H1 (cell line): Measurements from ENCODE around the gene ZC3H12C. TPM values are rescaled to one million over a fixed set of nuclear protein-coding genes. Genes with fewer than 3 reads are reported as not detected.

Experiments
- CTCF ChIA-PET: fragments of 300-600 bp; sonication (Branson Sonifier 250); formaldehyde crosslinking; loops from one replicate; lab custom pipeline; 2021; ENCODE audit not compliant: partially characterized antibody; lab: Charles Lee
- POLR2A ChIA-PET: fragments of 300-600 bp; sonication (Branson Sonifier 250); formaldehyde crosslinking; loops from one replicate; lab custom pipeline; 2021; ENCODE audit warnings: inconsistent platforms; ENCODE audit not compliant: partially characterized antibody; lab: Charles Lee
- DNase-seq, 2 experiments: peaks; one replicate each; pipeline versions ENCODE4 v3.0.0 to v3.0.0-alpha.2; 2010 to 2022; ENCODE audit warnings: low spot score in 2 of 2, low read depth in 1 of 2, mixed read lengths in 1 of 2
- FAIRE-seq: peaks from 2 replicates; lab custom pipeline; 2011; peaks lifted over from hg19 to GRCh38; lab: Jason Lieb, UNC
- H2AFZ ChIP-seq: 2 replicates; pipeline ENCODE4 v1.8.1; 2012; ENCODE audit warnings: low read length, inconsistent platforms
- H2AK5ac ChIP-seq: 2 replicates; pipeline ENCODE4 v1.6.1; 2013; ENCODE audit warnings: low read depth, low read length
- H2BK120ac ChIP-seq: replicated peaks from 2 replicates; pipeline ENCODE3; 2013; ENCODE audit warnings: low read depth, low read length, inconsistent platforms
- H2BK12ac ChIP-seq: 2 replicates; pipeline ENCODE4 v1.6.1; 2013; ENCODE audit warnings: low read depth, low read length
- H2BK15ac ChIP-seq: 2 replicates; pipeline ENCODE4 v1.6.1; 2013; ENCODE audit warnings: low read length
- H2BK20ac ChIP-seq: 2 replicates; pipeline ENCODE4 v1.6.1; 2013; ENCODE audit warnings: low read length
- H2BK5ac ChIP-seq: 2 replicates; pipeline ENCODE4 v1.6.1; 2013; ENCODE audit warnings: low read depth, low read length
- H3K14ac ChIP-seq: 2 replicates; pipeline ENCODE4 v1.6.1; 2013; ENCODE audit warnings: inconsistent platforms; ENCODE audit not compliant: insufficient read length
- H3K18ac ChIP-seq: 2 replicates; pipeline ENCODE4 v1.6.1; 2013; ENCODE audit warnings: low read length; ENCODE audit errors: extremely low read depth
- H3K23ac ChIP-seq: 2 replicates; pipeline ENCODE4 v1.6.1; 2013; ENCODE audit warnings: inconsistent platforms; ENCODE audit not compliant: insufficient read length
- H3K23me2 ChIP-seq: 2 replicates; pipeline ENCODE4 v1.6.1; 2013; ENCODE audit warnings: low read depth, low read length
- H3K27ac ChIP-seq: 2 replicates; pipeline ENCODE4 v1.6.1; 2011; ENCODE audit warnings: low read depth, low read length, inconsistent platforms
- H3K27me3 ChIP-seq, 4 experiments: replicated peaks in 1 of 4; 1 replicate in 1 of 4; 2 replicates in 3 of 4; pipeline versions ENCODE4 v1.6.1 to v1.8.1; 2011 to 2013; ENCODE audit warnings: low read length in 3 of 4, mild to moderate bottlenecking in 3 of 4, inconsistent platforms in 2 of 4, mixed read lengths in 2 of 4, moderate library complexity in 1 of 4; ENCODE audit not compliant: control insufficient read depth in 3 of 4, insufficient read depth in 3 of 4; ENCODE audit errors: extremely low read depth in 1 of 4
- H3K36me3 ChIP-seq, 4 experiments: 2 replicates each; pipeline versions ENCODE4 v1.6.1 to v1.8.1; 2011 to 2013; ENCODE audit warnings: mild to moderate bottlenecking in 4 of 4, low read length in 3 of 4, moderate library complexity in 2 of 4, control low read depth in 1 of 4, inconsistent platforms in 1 of 4; ENCODE audit not compliant: insufficient read depth in 4 of 4, control insufficient read depth in 2 of 4
- H3K4ac ChIP-seq: replicated peaks from 2 replicates; pipeline ENCODE3; 2013; ENCODE audit warnings: low read length, low read depth, mixed read lengths, inconsistent platforms; ENCODE audit not compliant: insufficient read length
- H3K4me1 ChIP-seq, 4 experiments: replicated peaks in 1 of 4; 1 replicate in 1 of 4; 2 replicates in 3 of 4; pipeline versions ENCODE4 v1.6.1 to v1.8.1; 2011 to 2013; ENCODE audit warnings: low read length in 3 of 4, inconsistent platforms in 2 of 4, mixed read lengths in 1 of 4; ENCODE audit not compliant: insufficient read depth in 4 of 4, control insufficient read depth in 3 of 4
- H3K4me2 ChIP-seq, 2 experiments: 2 replicates each; pipeline versions ENCODE4 v1.6.1 to v1.8.1; 2011 to 2013; ENCODE audit warnings: low read depth in 2 of 2, low read length in 2 of 2, control low read depth in 1 of 2, inconsistent platforms in 1 of 2, mild to moderate bottlenecking in 1 of 2; ENCODE audit not compliant: insufficient read depth in 1 of 2
- H3K4me3 ChIP-seq, 4 experiments: fragments of 200-600, 300-600 bp in 1 of 4; sonication (generic), shearing (Covaris generic), sonication (Bioruptor Twin) in 1 of 4; 2 replicates each; pipeline versions ENCODE4 v1.5.1 to v1.8.1; 2011 to 2016; ENCODE audit warnings: low read length in 4 of 4, low read depth in 3 of 4, control low read depth in 2 of 4, inconsistent platforms in 2 of 4, mild to moderate bottlenecking in 2 of 4, mixed read lengths in 1 of 4, moderate library complexity in 1 of 4; ENCODE audit not compliant: insufficient read depth in 2 of 4; ENCODE audit errors: extremely low read depth in 1 of 4
- H3K56ac ChIP-seq: replicated peaks from 2 replicates; pipeline ENCODE3; 2013; ENCODE audit warnings: low read depth, mild to moderate bottlenecking, mixed read lengths, low read length, inconsistent platforms; ENCODE audit not compliant: insufficient read length
- H3K79me1 ChIP-seq: 2 replicates; pipeline ENCODE4 v1.6.1; 2013; ENCODE audit warnings: low read depth, low read length, control low read depth
- H3K79me2 ChIP-seq, 2 experiments: 2 replicates each; pipeline versions ENCODE4 v1.6.1 to v1.8.1; 2012 to 2013; ENCODE audit warnings: low read length in 2 of 2, mild to moderate bottlenecking in 2 of 2, inconsistent platforms in 1 of 2; ENCODE audit not compliant: insufficient read depth in 2 of 2, control insufficient read depth in 1 of 2
- H3K9ac ChIP-seq, 4 experiments: replicated peaks in 1 of 4; 1 replicate in 1 of 4; 2 replicates in 3 of 4; pipeline versions ENCODE4 v1.6.1 to v1.8.1; 2011 to 2013; ENCODE audit warnings: low read depth in 3 of 4, low read length in 3 of 4, control low read depth in 2 of 4, mild to moderate bottlenecking in 2 of 4, moderate library complexity in 2 of 4, inconsistent platforms in 1 of 4; ENCODE audit errors: extremely low read depth in 1 of 4
- H3K9me3 ChIP-seq, 2 experiments: 2 replicates each; pipeline versions ENCODE4 v1.6.1 to v1.8.1; 2012 to 2013; ENCODE audit warnings: mild to moderate bottlenecking in 2 of 2, moderate library complexity in 2 of 2, control low read depth in 1 of 2, inconsistent platforms in 1 of 2, low read depth in 1 of 2, low read length in 1 of 2, mixed read lengths in 1 of 2; ENCODE audit not compliant: insufficient read depth in 2 of 2
- H4K20me1 ChIP-seq, 2 experiments: replicated peaks in 1 of 2; 2 replicates each; pipeline versions ENCODE3 to v1.8.1; 2011 to 2013; ENCODE audit warnings: inconsistent platforms in 2 of 2, low read length in 2 of 2, mild to moderate bottlenecking in 1 of 2; ENCODE audit not compliant: insufficient read depth in 2 of 2, control insufficient read depth in 1 of 2
- H4K5ac ChIP-seq: 2 replicates; pipeline ENCODE4 v1.6.1; 2013; ENCODE audit warnings: low read length, low read depth, mixed read lengths, inconsistent platforms; ENCODE audit not compliant: insufficient read length
- H4K8ac ChIP-seq: 2 replicates; pipeline ENCODE4 v1.8.0; 2013; ENCODE audit warnings: mild to moderate bottlenecking, moderate library complexity, low read length, inconsistent platforms; ENCODE audit not compliant: insufficient read depth; ENCODE audit errors: extremely low read depth
- H4K91ac ChIP-seq: replicated peaks from 2 replicates; pipeline ENCODE3; 2013; ENCODE audit warnings: low read length, mixed read lengths, inconsistent platforms; ENCODE audit not compliant: insufficient read length
- BRCA1 ChIP-seq: IDR thresholded peaks from 2 replicates; pipeline ENCODE4 v1.6.1; 2012; ENCODE audit warnings: low read depth, low read length, improper control_type of control experiment
- CHD2 ChIP-seq: IDR thresholded peaks from 2 replicates; pipeline ENCODE4 v1.6.1; 2012; ENCODE audit warnings: low read length, improper control_type of control experiment
- FOSL1 ChIP-seq: IDR thresholded peaks from 2 replicates; pipeline ENCODE4 v1.6.1; 2011; ENCODE audit warnings: mild to moderate bottlenecking, low read depth, low read length, moderate library complexity; ENCODE audit not compliant: insufficient read depth
- GTF2F1 ChIP-seq: IDR thresholded peaks from 2 replicates; pipeline ENCODE4 v1.6.1; 2012; ENCODE audit warnings: low read depth, low read length, improper control_type of control experiment, borderline replicate concordance
- HDAC2 ChIP-seq, 2 experiments: fragments of 300-600 bp in 1 of 2; sonication (generic) in 1 of 2; IDR thresholded peaks; 2 replicates each; pipeline ENCODE4 v1.6.1; 2011 to 2012; ENCODE audit warnings: low read depth in 2 of 2, low read length in 2 of 2, mild to moderate bottlenecking in 2 of 2, moderate library complexity in 2 of 2, borderline replicate concordance in 1 of 2, inconsistent platforms in 1 of 2
- JUND ChIP-seq: IDR thresholded peaks from 2 replicates; pipeline ENCODE4 v1.6.1; 2011; ENCODE audit warnings: mild to moderate bottlenecking, improper control_type of control experiment, low read length
- KDM5A ChIP-seq: fragments of 200-600 bp; IDR thresholded peaks from 2 replicates; pipeline ENCODE4 v1.7.1; 2012; ENCODE audit warnings: mild to moderate bottlenecking, low read length, inconsistent platforms, mixed read lengths
- MAFK ChIP-seq: IDR thresholded peaks from 2 replicates; pipeline ENCODE4 v1.6.1; 2012; ENCODE audit warnings: low read depth, mild to moderate bottlenecking, improper control_type of control experiment, low read length
- NANOG ChIP-seq: IDR thresholded peaks from 2 replicates; pipeline ENCODE4 v1.6.1; 2011; ENCODE audit warnings: low read length, low read depth, mild to moderate bottlenecking, inconsistent platforms; ENCODE audit not compliant: insufficient read depth, poor library complexity, severe bottlenecking
- RNF2 ChIP-seq: fragments of 200-900, 300-1000 bp; sonication (generic); IDR thresholded peaks from 2 replicates; pipeline ENCODE4 v1.7.1; 2016; ENCODE audit warnings: borderline replicate concordance, low read depth, mild to moderate bottlenecking, antibody characterized with exemption, low read length; ENCODE audit not compliant: poor library complexity, severe bottlenecking; ENCODE audit errors: missing control alignments
- RXRA ChIP-seq: IDR thresholded peaks from 2 replicates; pipeline ENCODE4 v1.6.1; 2011; ENCODE audit warnings: low read depth, mild to moderate bottlenecking, low read length, moderate library complexity; ENCODE audit not compliant: insufficient read depth
- TAF1 ChIP-seq: IDR thresholded peaks from 2 replicates; pipeline ENCODE4 v1.6.1; 2011; ENCODE audit warnings: mild to moderate bottlenecking, low read depth, low read length
- TAF7 ChIP-seq: optimal IDR thresholded peaks from 2 replicates; pipeline ENCODE3; 2011; ENCODE audit warnings: low read depth, mild to moderate bottlenecking, inconsistent platforms, low read length, moderate library complexity, borderline replicate concordance
- WGBS, 2 experiments: shearing (Covaris generic) in 1 of 2; methylation state at CpG; one replicate each; pipeline versions ENCODE4 v1.1.6 to v1.1.7; 2013 to 2015; ENCODE audit warnings: low lambda C conversion rate in 2 of 2, mixed read lengths in 2 of 2, inconsistent platforms in 1 of 2, low coverage in 1 of 2, missing lambda C conversion rate in 1 of 2; ENCODE audit not compliant: insufficient replicate concordance in 2 of 2, insufficient coverage in 1 of 2, insufficient read length in 1 of 2; ENCODE audit errors: extremely low coverage in 1 of 2, missing lambda C conversion rate in 1 of 2; 5-methylcytosine and 5-hydroxymethylcytosine counted together
- polyA plus RNA-seq, 7 experiments: library from polyadenylated mRNA; depleted of rRNA in 3 of 7; stranded (reverse) in 5 of 7; unstranded in 2 of 7; fragments of >200 nt in 5 of 7; fragments of 200-250 nt in 2 of 7; gene quantifications; 1 replicate in 5 of 7; 2 replicates in 1 of 7; 4 replicates in 1 of 7; pipeline versions ENCODE4 v1.2.1 to v1.2.3, GENCODE V29; 2011 to 2013; ENCODE audit warnings: missing spikeins in 2 of 7, mixed read lengths in 2 of 7
- total RNA-seq: library from RNA; stranded (reverse); fragmentation: NEBNext Ultra II Directional; extraction: Animal tissue kit (Norgen Biotek cat#: 25700); gene quantifications from 2 replicates; pipeline ENCODE4 v1.2.1, GENCODE V29; 2021

Gene ZC3H12C
- total and polyA plus RNA-seq, 2 of the 8 experiments (the other 6 are each of a cell fraction or from before 2014, with no cell fraction given), result 2.0 to 2.7 TPM

DNA sequence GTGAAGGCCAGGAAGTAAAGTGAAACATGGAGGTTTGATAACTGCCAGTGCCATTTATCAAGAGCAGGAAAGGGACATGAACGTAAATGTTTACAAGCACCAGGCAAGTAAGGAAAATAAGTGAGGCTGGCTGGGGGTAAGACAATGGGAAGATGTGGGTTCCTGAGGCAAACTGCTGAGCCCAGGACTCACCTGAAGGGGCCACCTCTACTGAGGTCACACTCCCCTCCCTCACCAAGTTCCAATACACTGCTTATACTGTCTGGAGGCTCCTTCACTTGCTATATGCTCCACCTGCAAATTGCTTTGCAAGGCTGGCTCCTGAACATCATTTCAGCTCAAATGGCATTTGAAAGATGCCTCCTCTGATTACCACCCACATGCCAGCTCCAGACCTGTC is 10.3 kb upstream of the ZC3H12C start:
- Histone ChIP-seq H2AFZ (peak overlapping the region; percentile 41; the same call in 1 of the 2 replicates), H2BK15ac (no peak overlapping the region), H3K4me3 (no peak overlapping the region), H4K20me1 (no peaks in the 10 kb centered on the region), H3K79me1 (no peaks in the 10 kb centered on the region), H3K4me2 (no peak overlapping the region), H2BK5ac (no peak overlapping the region), H3K27ac (no peak overlapping the region), H2BK120ac (no peak overlapping the region), H3K79me2 (no peaks in the 10 kb centered on the region), H4K8ac (no peak overlapping the region), H3K4me1 (no peaks in the 10 kb centered on the region), H3K56ac (no peak overlapping the region), H2BK20ac (0 out of 2 replicates have a peak overlapping the region, but pooled peaks have one; percentile 36), H3K23ac (no peak overlapping the region), H3K27me3 (no peaks in the 10 kb centered on the region), H3K9ac (no peak overlapping the region), H3K14ac (no peak overlapping the region), H4K91ac (no peak overlapping the region), H2BK12ac (no peak overlapping the region), H3K9me3 (peaks cover 2 to 5% of the 10 kb centered on the region in 2 experiments; a peak in 3 of 4 replicates), H4K5ac (no peak overlapping the region), H3K18ac (no peak overlapping the region), H3K23me2 (no peaks in the 10 kb centered on the region), H3K4ac (no peak overlapping the region), H2AK5ac (no peak overlapping the region), H3K36me3 (peaks cover 0 to 5% (median 0%) of the 10 kb centered on the region in 4 experiments; a peak in 2 of 8 replicates)
- WGBS, 2 experiments, result 59% methylated on average over 1 of the region's 1 CpG; no CpG with 5 or more reads in 1 of the 2 experiments
- POLR2A ChIA-PET, result interaction anchor here (1.8 kb wide), 1 partner anchor 10 kb away, joined by 7 read pairs; the partner anchor contains the start of gene ZC3H12C
- no peak for FAIRE-seq
- DNase-seq, result no peak
- CTCF ChIA-PET, result interaction anchor here (0.9 to 1.1 kb wide), 3 partner anchors 9 to 1346 kb away, joined by 3 to 4 read pairs (median 3); no protein-coding TSS in a partner anchor
- no peak for TF ChIP-seq BRCA1
- TF ChIP-seq FOSL1, result no peak
- no peak for TF ChIP-seq MAFK
- no peak for TF ChIP-seq HDAC2 (IDR thresholded peaks at IDR 0.05; ENCODE audit: borderline replicate concordance in 1 of 2, low read depth in 2 of 2, low read length in 2 of 2)
- TF ChIP-seq JUND, result no peak
- no peak for TF ChIP-seq RXRA
- TF ChIP-seq GTF2F1, result no peak
- TF ChIP-seq TAF1, result no peak
- TF ChIP-seq CHD2, result no peak
- TF ChIP-seq TAF7, result no peak
- TF ChIP-seq KDM5A, result no peak
- TF ChIP-seq NANOG, result no peak
- TF ChIP-seq RNF2, result no peak
